Pons (tissue), 1 donor: Measurements from ENCODE around the gene TBX10.
"Not testable (repeated sequence)": the region's sequence is repeated elsewhere in the genome, so short reads cannot be mapped to it uniquely, and the experiment has no call there.

ENCODE experiments used
- DNase-seq: peaks from one replicate; pipeline ENCODE4 v3.0.0-alpha.2; 2016; ENCODE audit warnings: low spot score

Gene TBX10

DNA sequence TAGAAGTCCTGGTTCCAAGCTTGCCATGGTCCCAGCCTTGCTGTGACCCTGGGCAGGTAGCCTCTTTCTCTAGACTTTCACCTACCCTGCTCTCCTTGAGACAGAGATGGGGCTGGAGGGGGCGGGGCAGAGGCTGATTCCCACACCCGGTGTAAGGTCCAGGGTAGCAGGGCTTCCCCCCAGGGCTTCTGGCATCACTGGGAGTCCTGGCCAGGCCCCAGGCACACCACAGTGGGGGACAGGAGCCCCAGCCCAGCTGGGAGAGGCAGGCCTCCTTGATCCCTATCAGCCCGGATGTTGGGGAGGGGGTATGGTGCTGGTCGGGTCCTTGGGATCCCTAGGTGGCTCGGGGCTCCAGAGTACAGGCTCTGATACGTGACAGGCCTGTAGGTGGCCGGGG lies 8.2 kb downstream of the TBX10 start:
- no peak for DNase-seq

DNA sequence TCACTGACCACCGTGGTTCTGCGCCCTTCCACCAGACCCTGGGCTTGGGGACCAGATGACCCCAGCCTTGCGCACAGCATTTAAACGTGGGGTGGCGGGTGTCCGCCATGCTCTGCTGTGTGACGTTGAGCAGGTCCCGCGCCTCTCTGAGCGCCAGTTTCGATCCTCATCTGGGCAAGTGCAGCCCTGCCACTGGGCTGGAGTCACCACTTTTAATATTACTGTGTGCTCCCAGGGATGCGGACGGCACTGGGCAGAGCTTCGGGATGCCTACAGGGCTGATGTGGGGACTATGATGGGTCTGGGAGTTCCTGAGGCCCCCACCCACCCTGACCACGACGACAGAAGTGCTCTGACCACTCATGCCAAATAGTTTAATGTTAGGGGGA lies 8.6 kb downstream of the TBX10 start:
- DNase-seq, result no peak

DNA sequence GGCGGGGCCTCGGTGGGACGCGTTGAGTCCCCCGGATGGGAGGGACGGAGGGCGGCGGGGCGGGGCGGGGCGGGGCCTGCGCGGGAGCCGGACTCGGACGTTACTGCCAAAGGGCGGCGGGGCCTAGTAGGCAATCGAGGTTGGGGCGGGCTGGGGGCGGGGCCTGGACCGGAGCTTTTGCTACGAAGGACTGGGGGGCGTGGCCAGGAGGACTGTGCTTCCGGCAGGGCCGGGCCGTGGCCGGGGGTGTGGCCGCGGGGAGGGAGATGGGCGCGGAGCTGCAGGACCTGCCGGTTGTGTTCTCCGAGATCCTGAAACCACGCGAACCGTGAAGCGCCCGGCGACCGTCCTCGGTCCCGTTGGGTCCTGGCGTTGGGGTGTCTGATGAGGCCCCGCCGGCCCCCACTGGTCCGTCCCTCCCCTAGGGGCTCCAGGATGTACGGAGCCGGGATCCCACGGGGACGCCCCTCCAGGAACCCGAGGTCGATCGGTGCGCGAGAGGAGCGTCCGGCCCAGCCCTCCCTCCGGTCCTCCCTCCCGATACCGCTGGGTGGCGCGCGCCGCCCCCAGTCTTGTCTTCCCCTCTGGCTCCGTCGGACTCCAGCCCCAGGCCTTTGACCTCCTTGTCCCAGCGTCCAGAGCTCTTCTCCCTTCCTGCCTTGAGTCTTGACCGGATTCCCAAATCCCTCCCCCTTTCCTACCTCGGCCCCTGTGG lies 9.2 kb downstream of the TBX10 start:
- DNase-seq, result peak; percentile 95

DNA sequence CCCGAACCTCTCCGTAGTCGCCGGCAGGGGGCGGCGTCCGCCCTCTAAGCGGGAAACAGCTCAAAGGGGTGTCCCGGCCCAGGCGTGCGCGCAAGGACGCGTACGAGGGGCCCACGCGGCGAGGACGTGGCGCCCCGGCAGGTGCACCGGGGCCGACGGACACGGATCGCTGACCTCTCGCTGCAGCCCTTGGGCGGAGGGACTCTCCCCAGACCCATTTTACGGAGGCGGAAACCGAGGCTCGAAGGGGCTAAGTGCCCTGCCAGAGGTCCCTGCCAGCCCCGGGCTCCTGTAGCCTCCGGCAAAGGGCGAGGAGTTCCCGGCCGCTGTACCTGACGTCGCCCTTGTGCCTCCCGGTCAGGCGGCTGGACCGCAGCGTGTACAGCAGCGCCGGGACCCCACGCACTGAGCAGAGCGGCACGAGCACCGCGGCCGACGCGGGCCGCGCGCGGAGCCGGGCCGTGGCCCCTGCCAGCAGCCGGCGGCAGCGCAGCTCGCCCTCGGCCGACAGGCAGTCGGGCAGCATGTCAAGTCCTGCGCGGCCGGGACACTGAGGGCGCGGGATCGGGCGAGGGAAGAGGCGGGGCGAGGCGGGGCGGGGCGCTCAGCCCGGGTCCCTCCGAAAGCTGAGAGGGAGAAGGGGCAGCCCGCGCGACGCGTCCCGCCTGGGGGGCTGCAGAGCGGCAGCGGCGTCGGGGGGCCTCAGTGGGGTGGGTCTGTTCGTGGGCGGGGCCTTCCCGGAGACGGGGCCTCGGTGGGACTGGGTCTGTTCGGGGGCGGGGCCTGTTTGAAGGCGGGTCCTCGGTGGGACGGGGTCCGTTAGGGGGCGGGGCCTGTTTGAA lies 10.0 kb downstream of the TBX10 start, which contains the start of gene NUDT8:
NUDT8 (minus strand) TSS at position 552 of the 842 bp plus-strand sequence; CDS start at position 526, 26 bp downstream.
- DNase-seq, result peak; percentile 83

DNA sequence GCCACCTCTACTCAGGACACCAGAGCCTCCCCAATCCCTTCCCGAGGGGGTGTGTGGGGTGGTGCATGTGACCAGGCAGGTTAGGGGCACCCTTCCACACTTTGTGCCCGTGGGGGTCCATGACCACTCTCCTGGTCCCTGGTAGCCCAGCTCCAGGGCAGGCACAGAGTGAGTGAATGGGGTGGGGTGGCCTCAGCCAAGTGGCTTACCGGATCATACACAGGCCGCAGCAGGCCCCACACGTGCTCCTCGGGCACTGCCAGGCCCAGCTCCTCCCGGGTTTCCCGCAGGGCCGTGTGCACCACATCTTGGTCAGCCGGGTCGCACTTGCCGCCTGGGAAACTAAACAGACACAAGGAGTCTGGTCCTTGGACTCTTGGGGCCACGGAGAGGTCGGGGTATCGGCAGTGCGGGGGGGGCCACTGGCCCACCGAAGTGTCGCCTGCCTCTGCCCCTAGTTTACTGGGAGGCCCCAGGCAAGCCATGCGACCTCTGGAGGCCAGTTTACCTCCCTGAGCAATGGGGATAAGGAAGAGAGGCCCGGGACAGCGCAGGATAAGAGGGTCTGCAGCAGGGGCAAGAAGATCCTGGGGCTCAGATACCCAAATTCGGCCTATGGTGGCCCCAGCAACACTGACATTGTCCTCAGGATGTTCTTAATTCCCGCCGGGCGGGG lies 10.7 kb downstream of the TBX10 start:
- DNase-seq, result no peak

DNA sequence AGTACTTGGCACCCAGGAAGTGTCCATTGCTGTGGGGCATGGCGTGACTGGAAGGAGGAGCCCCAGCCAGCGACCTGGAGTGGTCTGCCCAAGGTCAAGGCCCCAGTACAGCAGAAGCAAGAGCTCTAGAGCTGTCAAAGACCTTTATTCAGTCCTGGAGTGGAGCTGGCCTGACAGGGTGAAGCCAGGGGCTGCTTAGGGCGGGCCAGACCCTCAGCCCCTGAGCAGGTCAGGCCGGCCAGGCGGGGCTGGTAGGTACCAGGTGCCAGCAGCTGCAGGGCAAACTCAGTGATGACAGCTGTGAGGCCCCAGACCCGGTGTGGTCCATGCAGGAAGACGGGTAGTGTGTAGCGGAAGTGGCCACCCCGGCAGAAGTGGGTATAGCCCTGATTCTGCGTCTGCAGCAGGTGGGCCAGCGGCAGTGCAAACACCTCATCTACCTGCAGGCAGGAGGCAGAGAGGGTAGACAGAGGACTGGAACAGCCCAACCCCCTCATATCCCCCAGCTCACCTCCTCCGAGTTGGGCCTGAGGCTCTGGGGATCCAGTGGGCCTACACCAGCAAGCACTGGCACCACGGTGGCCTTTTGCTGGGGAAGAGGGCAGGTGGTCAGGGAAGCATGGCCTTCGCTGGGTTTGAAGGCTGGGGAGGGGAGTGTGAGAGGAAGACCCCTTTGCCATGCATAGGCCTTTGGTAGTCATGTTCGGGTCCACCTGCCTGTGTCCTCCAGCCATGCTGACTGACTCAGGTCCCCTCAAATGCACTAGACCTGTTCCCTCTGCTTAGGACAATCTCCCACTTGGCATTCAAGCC lies 11.5 kb downstream of the TBX10 start:
- no peak for DNase-seq

DNA sequence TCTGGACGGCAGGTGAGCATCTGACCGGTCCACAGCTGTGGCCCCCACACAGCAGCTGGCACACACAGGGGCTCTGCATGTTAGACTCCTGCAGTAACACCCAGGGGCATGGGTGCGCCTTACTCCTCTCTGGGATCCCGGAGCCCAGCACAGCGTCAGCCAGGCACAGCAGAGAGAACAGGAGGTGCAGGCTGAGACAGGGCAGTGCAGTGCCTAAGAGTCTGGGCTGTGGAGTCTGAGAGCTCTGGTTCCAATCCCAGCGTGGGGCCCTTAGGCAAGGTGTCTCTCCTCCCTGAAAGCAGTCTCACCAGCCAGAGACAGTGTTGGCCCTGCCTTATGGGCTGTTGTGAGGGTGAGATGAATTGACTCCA lies 12.1 kb downstream of the TBX10 start:
- no peak for DNase-seq

DNA sequence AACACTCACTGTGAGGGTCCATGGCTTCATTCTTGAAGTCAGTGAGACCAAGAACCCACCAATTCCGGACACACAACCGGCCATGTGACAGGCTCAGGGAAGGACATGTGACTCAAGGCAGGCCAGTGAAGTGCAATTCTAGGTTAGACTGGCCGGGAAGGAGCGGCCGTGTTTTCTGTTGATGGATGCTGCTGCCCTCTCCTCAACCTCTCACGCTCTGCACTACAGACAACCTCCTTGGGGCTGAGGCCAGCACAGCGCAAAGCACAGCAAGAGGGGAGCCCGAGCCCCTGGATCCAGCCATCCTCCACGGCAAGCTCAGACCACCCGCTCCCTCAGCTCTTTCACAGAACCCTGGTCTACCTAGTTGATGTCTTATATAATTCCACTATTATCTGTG lies 12.6 kb downstream of the TBX10 start:
- DNase-seq, result no peak

DNA sequence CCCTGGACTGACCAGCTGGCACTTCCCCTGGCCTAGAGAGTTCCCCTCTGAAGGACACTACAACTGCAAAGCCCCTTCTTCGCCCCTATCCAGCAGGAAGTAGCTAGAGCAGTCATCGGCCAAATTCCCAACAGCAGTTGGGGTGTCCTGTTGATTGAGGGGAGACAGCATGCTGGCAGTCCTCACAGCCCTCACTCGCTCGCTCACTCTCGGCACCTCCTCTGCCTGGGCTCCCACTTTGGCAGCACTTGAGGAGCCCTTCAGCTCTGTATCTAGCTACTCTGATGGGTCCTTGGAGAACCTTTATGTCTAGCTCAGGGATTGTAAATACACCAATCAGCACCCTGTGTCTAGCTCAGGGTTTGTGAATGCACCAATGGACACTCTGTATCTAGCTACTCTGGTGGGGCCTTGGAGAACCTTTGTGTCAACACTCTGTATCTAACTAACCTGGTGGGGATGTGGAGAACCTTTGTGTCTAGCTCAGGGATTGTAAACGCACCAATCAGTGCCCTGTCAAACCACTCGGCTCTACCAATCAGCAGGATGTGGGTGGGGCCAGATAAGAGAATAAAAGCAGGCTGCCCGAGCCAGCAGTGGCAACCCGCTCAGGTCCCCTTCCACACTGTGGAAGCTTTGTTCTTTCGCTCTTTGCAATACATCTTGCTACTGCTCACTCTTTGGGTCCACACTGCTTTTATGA lies 13.3 kb downstream of the TBX10 start:
- not testable (repeated sequence) for DNase-seq

DNA sequence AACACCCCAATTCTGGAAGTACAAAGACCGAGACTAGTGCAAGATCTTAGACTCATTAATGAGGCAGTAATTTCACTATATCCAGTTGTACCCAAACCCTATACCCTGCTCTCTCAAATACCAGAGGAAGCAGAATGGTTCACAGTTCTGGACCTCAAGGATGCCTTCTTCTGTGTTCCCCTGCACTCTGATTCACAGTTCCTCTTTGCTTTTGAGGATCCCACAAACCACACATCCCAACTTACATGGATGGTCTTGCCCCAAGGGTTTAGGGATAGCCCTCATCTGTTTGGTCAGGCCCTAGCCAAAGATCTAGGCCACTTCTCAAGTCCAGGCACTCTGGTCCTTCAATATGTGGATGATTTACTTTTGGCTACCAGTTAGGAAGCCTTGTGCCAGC lies 15.8 kb downstream of the TBX10 start:
- DNase-seq, result not testable (repeated sequence)

DNA sequence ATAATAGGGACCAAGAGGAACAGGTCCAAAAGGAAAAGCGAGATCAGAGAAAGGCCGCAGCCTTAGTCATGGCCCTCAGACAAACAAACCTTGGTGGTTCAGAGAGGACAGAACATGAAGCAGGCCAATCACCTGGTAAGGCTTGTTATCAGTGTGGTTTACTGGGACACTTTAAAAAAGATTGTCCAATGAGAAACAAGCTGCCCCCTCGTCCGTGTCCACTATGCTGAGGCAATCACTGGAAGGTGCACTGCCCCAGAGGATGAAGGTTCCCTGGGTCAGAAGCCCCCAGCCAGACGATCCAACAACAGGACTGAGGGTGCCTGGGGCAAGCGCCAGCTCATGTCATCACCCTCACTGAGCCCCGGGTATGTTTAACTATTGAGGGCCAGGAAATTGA lies 16.7 kb downstream of the TBX10 start:
- DNase-seq, result not testable (repeated sequence)

DNA sequence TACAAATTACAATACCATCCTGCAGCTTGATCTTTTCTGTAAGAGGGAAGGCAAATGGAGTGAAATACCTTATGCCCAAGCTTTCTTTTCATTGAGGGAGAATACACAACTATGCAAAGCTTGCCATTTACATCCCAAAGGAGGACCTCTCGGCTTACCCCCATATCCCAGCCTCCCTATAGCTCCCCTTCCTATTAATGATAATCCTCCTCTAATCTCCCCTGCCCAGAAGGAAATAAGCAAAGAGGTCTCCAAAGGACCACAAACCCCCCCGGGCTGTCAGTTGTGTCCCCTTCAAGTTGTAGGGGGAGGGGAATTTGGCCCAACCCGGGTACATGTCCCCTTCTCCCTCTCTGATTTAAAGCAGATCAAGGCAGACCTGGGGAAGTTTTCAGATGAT lies 17.6 kb downstream of the TBX10 start:
- DNase-seq, result not testable (repeated sequence)

DNA sequence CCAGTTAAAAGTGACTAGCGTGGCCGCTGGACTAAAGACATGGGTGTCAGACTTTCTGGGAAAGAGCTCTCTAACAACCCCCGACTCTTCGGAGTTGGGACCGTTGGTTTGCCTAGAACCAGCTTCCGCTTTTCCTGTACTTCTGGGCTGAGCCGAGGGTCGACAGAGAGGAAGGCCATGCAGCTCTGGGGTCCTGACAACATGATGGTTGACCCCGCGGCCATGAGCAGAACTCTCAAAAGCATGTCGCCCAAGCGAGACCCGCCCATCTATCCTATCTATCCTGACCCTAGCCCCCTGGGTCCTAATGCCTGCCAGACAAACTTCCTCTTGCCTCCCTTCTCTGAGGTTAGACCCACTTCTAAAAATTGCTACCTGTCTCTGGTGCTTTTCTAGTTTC lies 18.9 kb downstream of the TBX10 start:
- not testable (repeated sequence) for DNase-seq

DNA sequence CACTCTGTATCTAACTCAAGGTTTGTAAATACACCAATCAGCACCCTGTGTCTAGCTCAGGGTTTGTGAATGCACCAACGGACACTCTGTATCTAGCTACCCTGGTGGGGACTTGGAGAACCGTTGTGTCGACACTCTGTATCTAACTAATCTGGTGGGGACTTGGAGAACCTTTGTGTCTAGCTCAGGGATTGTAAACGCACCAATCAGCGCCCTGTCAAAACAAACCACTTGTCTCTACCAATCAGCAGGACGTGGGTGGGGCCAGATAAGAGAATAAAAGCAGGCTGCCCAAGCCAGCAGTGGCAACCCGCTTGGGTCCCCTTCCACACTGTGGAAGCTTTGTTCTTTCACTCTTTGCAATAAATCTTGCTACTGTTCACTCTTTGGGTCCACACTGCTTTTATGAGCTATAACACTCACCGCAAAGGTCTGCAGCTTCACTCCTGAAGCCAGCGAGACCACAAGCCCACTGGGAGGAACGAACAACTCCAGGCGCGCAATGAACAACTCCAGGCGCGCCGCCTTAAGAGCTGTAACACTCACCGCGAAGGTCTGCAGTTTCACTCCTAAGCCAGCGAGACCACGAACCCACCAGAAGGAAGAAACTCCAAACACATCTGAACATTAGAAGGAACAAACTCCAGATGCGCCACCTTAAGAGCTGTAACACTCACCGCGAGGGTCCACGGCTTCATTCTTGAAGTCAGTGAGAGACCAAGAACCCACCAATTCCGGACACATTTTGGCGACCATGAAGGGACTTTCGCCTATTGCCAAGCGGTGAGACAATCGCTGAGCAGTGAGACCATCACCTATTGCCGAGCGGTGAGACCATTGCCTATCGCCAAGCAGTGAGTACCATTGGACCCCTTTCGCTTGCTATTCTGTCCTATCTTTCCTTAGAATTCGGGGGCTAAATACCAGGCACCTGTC lies 19.6 kb downstream of the TBX10 start:
- not testable (repeated sequence) for DNase-seq

DNA sequence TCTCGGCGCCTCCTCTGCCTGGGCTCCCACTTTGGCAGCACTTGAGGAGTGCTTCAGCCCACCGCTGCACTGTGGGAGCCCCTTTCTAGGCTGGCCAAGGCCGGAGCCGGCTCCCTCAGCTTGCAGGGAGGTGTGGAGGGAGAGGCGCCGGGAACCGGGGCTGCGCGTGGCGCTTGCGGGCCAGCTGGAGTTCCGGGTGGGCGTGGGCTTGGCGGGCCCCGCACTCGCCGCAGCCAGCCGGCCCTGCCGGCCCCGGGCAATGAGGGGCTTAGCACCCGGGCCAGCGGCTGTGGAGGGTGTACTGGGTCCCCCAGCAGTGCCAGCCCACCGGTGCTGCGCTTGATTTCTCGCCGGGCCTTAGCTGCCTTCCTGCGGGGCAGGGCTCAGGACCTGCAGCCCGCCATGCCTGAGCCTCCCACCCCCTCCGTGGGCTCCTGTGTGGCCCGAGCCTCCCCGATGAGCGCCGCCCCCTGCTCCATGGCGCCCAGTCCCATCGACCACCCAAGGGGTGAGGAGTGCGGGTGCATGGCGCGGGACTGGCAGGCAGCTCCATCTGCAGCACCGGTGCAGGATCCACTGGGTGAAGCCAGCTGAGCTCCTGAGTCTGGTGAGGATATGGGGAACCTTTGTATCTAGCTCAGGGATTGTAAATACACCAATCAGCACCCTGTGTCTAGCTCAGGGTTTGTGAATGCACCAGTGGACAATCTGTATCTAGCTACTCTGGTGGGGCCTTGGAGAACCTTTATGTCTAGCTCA lies 20.5 kb downstream of the TBX10 start:
- DNase-seq, result not testable (repeated sequence)

DNA sequence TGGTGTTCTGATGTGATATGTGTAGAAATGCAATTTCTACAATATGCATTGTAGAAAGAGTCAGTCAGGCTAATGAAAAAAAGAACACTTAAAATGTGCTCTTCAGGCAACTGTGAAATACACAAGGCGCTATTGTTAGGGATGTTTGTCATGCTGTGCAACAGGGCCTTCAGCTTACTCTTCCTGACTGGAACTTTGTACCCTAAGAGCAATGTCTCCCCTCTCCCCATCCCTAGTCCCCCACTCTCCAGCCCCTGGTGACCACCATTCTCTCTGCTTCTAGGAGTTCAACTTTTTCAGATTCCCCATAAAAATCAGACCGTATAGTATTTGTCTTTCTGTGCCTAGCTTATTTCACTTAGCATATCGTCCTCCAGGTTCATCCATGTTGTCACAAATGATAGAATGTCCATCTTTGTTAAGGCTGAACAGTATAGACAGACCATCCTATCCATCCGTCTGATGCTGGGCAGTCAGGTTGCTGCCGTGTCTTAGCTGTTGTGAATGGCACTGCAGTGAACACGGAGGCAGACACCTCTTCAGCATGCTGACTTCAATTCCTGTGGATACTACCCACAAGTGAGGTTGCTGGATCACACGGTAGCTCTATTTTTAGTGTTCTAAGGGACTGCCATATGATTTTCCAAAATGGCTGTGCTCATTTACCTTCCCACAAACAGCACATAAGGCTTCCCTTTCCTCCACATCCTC lies 22.2 kb downstream of the TBX10 start:
- DNase-seq, result peak; percentile 81

DNA sequence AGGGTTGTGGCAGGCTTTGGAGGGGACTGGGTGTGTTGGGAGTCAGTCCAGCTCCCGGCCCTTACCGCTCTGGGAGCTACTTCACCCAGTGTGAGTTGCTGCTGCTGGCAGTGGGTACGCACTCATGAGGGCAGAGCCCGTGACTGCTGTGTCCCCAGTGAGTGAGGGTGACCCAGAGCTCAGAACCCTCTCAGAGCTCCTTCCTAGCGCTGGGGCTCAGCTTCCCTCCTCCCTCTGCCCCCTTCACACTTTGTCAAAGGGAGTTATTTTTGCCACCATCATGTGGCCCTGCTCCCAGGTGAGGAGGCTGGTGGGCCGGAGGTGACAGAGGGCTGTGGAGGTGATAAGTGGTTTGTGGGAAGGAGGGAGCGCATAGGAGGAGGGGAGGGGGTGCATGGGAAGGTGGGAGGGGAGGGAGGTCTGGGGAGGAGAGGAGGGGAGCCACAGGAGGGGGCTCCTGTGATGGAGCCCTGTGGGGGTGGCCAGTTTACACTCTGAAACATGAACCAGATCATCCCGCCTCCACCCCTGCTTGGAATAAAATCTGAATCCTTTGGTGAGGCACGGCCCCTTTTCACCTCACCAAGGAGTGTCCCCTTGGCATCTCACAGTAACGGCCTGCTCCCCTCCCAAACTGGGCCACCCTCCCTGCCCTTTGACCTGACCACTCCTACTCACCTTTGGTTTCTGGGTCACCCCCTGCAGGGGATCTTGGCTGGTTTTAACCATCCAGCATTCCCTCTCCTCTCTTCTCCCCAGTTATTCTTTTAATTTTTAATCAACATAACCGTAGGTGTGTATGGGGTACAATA lies 22.9 kb downstream of the TBX10 start:
- no peak for DNase-seq
